ENCODE measurements around the gene NDUFC1. TPM values are rescaled to one million over a fixed set of nuclear protein-coding genes. Genes with fewer than 3 reads are reported as not detected.

The NDUFC1 gene
- polyA plus RNA-seq, 1 experiment, result 52.9 TPM

- Histone ChIP-seq H3K27me3 (ENCODE audit: control insufficient read depth, insufficient read depth, low read length) (no peaks in the 10 kb centered on the region), H3K9me3 (ENCODE audit: control insufficient read depth, insufficient read depth, low read length) (no peaks in the 10 kb centered on the region), H3K27ac (ENCODE audit: low read depth, low read length) (peak overlapping the region; percentile 59), H3K4me3 (ENCODE audit: low read depth, low read length) (peak overlapping the region; percentile 69)
- TF ChIP-seq, protein P1, sequence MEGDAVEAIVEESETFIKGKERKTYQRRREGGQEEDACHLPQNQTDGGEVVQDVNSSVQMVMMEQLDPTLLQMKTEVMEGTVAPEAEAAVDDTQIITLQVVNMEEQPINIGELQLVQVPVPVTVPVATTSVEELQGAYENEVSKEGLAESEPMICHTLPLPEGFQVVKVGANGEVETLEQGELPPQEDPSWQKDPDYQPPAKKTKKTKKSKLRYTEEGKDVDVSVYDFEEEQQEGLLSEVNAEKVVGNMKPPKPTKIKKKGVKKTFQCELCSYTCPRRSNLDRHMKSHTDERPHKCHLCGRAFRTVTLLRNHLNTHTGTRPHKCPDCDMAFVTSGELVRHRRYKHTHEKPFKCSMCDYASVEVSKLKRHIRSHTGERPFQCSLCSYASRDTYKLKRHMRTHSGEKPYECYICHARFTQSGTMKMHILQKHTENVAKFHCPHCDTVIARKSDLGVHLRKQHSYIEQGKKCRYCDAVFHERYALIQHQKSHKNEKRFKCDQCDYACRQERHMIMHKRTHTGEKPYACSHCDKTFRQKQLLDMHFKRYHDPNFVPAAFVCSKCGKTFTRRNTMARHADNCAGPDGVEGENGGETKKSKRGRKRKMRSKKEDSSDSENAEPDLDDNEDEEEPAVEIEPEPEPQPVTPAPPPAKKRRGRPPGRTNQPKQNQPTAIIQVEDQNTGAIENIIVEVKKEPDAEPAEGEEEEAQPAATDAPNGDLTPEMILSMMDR (IDR thresholded peaks at IDR 0.05; ENCODE audit: low read depth, low read length), result no peak
- ChIA-PET POLR2A (interaction anchor here (0.6 to 1.2 kb wide), 2 partner anchors 9 to 22 kb away, joined by 3 read pairs; partner anchors contain the start of gene NAA15), CTCF (interaction anchor here (0.6 to 4.9 kb wide), 4 partner anchors 16 to 827 kb away, joined by 3 to 44 read pairs (median 4); no protein-coding TSS in a partner anchor)
- no peak for DNase-seq (ENCODE audit: low read depth, low spot score)
Observed at GRCh38 chr4:139278912-139279759, 23.1 kb downstream of the NDUFC1 start.

DNA sequence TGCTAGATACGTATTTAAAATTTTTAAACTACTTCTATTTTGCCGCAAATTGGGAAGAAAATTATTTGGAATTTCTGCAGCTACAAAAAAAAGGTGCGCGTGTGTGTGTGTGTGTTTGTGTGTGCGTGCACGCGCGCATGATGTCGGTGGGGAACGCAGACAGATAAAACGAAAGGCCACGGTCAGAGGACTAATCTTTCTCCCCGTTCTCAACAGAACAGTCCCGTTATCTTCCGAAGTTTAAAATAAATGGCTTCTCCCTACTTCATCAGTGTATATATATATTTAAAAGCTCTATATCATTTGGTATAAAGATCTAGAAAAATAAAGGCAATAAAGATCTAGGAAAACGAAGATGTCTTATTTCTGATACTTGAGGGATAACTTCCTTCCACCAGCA, 23.8 kb downstream of the NDUFC1 start:
- no peaks in the 10 kb centered on the region for H3K27me3 ChIP-seq (ENCODE audit: control insufficient read depth, insufficient read depth, low read length)
- POLR2A ChIA-PET, result interaction anchor here (0.6 kb wide), 1 partner anchor 10 kb away, joined by 3 read pairs; no protein-coding TSS in a partner anchor
- DNase-seq (ENCODE audit: low read depth, low spot score), result no peak
- peak overlapping the region; percentile 69 for H3K4me3 ChIP-seq (ENCODE audit: low read depth, low read length)
- CTCF ChIA-PET, result interaction anchor here (1.0 kb wide), 1 partner anchor 17 kb away, joined by 5 read pairs; no protein-coding TSS in a partner anchor
- H3K9me3 ChIP-seq (ENCODE audit: control insufficient read depth, insufficient read depth, low read length), result no peaks in the 10 kb centered on the region
- TF ChIP-seq, protein P1 (IDR thresholded peaks at IDR 0.05; ENCODE audit: low read depth, low read length), result no peak
- no peak overlapping the region for H3K27ac ChIP-seq (ENCODE audit: low read depth, low read length)

DNA sequence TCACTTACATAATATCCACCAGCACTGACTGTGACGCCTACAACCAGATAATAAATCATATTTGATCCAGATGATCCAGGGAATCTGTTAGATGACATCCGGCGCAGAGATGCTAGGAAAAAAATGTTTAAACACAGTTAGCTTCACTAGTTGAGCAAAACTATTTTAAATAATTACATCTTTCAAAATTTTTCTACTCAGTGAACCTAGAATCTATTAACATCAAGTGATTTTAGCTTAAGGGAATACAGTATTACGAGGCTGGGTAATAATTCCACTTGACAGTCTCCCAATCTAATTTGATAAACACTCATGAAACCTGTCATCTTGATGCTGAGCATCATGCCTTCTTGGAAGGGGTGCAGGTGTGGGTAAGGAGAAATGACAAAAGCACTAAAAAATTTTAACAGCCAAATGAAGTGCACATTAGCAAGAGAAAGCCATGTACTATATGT, 27.0 kb downstream of the NDUFC1 start:
- H3K4me3 ChIP-seq (ENCODE audit: low read depth, low read length), result no peak overlapping the region
- TF ChIP-seq, protein P1 (IDR thresholded peaks at IDR 0.05; ENCODE audit: low read depth, low read length), result no peak
- DNase-seq (ENCODE audit: low read depth, low spot score), result no peak
- no peaks in the 10 kb centered on the region for H3K9me3 ChIP-seq (ENCODE audit: control insufficient read depth, insufficient read depth, low read length)
- ChIA-PET CTCF (interaction anchor here (1.3 to 3.0 kb wide), 2 partner anchors 21 to 245 kb away, joined by 6 to 14 read pairs; no protein-coding TSS in a partner anchor), POLR2A (no interaction called here)
- no peak overlapping the region for H3K27ac ChIP-seq (ENCODE audit: low read depth, low read length)
- no peaks in the 10 kb centered on the region for H3K27me3 ChIP-seq (ENCODE audit: control insufficient read depth, insufficient read depth, low read length)

DNA sequence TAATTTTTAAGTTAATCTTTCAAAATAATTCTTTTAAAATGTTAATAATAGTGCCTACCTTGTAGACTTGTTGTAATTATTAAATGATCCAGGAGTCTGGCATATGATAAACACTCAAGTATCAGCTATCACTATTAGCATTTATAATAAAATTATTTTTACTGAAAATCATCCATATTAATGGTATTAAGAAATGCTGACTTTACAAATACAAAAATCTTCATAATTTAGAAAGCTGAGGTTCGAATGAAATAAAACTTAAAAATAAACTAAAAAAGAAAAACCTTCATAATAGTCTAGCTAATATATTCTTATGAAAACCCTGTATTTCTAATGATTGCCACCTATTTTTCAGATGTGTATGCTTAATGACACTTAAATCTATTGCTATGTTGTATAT, 27.5 kb downstream of the NDUFC1 start:
- Histone ChIP-seq H3K4me3 (ENCODE audit: low read depth, low read length) (no peak overlapping the region), H3K27me3 (ENCODE audit: control insufficient read depth, insufficient read depth, low read length) (no peaks in the 10 kb centered on the region), H3K9me3 (ENCODE audit: control insufficient read depth, insufficient read depth, low read length) (no peaks in the 10 kb centered on the region), H3K27ac (ENCODE audit: low read depth, low read length) (no peak overlapping the region)
- ChIA-PET CTCF (interaction anchor here (1.3 to 3.0 kb wide), 2 partner anchors 21 to 244 kb away, joined by 6 to 14 read pairs; no protein-coding TSS in a partner anchor), POLR2A (no interaction called here)
- TF ChIP-seq, protein P1 (IDR thresholded peaks at IDR 0.05; ENCODE audit: low read depth, low read length), result no peak
- no peak for DNase-seq (ENCODE audit: low read depth, low spot score)

- H3K27me3 ChIP-seq (ENCODE audit: control insufficient read depth, insufficient read depth, low read length), result no peaks in the 10 kb centered on the region
- H3K9me3 ChIP-seq (ENCODE audit: control insufficient read depth, insufficient read depth, low read length), result no peaks in the 10 kb centered on the region
- H3K4me3 ChIP-seq (ENCODE audit: low read depth, low read length), result no peak overlapping the region
- TF ChIP-seq, protein P1 (IDR thresholded peaks at IDR 0.05; ENCODE audit: low read depth, low read length), result no peak
- DNase-seq (ENCODE audit: low read depth, low spot score), result no peak
- ChIA-PET CTCF (no interaction called here), POLR2A (no interaction called here)
- no peak overlapping the region for H3K27ac ChIP-seq (ENCODE audit: low read depth, low read length)
Observed at GRCh38 chr4:139273835-139274234, 28.4 kb downstream of the NDUFC1 start.

All from AG04450 (cell line).